Neural cell (in vitro differentiated cells): Measurements from ENCODE around the gene QSOX2.

ENCODE experiments used
- CTCF ChIP-seq: fragments of 450-650 bp; IDR thresholded peaks from 2 replicates; pipeline ENCODE4 v1.5.1; 2014; ENCODE audit warnings: antibody characterized with exemption, mild to moderate bottlenecking, moderate library complexity; ENCODE audit not compliant: poor library complexity, severe bottlenecking
- EP300 ChIP-seq: fragments of 450-650 bp; conservative IDR thresholded peaks from 2 replicates; pipeline ENCODE4 v1.6.1; 2014; ENCODE audit warnings: antibody characterized with exemption, mild to moderate bottlenecking, moderate library complexity; ENCODE audit not compliant: poor library complexity, severe bottlenecking
- EZH2 ChIP-seq: fragments of 200-600, 300-800 bp; shearing (Covaris generic), sonication (generic); IDR thresholded peaks from 2 replicates; pipeline ENCODE4 v1.6.1; 2014; ENCODE audit warnings: antibody characterized with exemption, low read length, borderline replicate concordance, mild to moderate bottlenecking; ENCODE audit not compliant: insufficient read depth, poor library complexity, severe bottlenecking
- POLR2AphosphoS5 ChIP-seq: IDR thresholded peaks from 2 replicates; pipeline ENCODE4 v1.6.1; 2012
- REST ChIP-seq: IDR thresholded peaks from 2 replicates; pipeline ENCODE4 v1.6.1; 2012; ENCODE audit warnings: borderline replicate concordance

- TF ChIP-seq CTCF = no peak
- TF ChIP-seq POLR2AphosphoS5 = no peak
- TF ChIP-seq REST = no peak
- TF ChIP-seq EP300 = no peak
- no peak for TF ChIP-seq EZH2
Observed at GRCh38 chr9:136285501-136286358, 40.1 kb upstream of the QSOX2 start.
